ENCODE measurements around the gene NCOA3.

The NCOA3 gene

GRCh38 chr20:47682916-47683315 lies 181.2 kb downstream of the NCOA3 start:
- Histone ChIP-seq H3K27ac (no peak overlapping the region), H3K4me1 (peaks cover 38% of the 10 kb centered on the region), H3K4me2 (peak overlapping the region; percentile 61), H3K4me3 (no peak overlapping the region), H3K27me3 (no peaks in the 10 kb centered on the region), H3K36me3 (no peaks in the 10 kb centered on the region), H3K9me3 (no peaks in the 10 kb centered on the region), H3K9ac (no peak overlapping the region), H4K20me1 (no peaks in the 10 kb centered on the region)
- no peak for TF ChIP-seq Cebpa-rat (IDR thresholded peaks at IDR 0.05)

DNA sequence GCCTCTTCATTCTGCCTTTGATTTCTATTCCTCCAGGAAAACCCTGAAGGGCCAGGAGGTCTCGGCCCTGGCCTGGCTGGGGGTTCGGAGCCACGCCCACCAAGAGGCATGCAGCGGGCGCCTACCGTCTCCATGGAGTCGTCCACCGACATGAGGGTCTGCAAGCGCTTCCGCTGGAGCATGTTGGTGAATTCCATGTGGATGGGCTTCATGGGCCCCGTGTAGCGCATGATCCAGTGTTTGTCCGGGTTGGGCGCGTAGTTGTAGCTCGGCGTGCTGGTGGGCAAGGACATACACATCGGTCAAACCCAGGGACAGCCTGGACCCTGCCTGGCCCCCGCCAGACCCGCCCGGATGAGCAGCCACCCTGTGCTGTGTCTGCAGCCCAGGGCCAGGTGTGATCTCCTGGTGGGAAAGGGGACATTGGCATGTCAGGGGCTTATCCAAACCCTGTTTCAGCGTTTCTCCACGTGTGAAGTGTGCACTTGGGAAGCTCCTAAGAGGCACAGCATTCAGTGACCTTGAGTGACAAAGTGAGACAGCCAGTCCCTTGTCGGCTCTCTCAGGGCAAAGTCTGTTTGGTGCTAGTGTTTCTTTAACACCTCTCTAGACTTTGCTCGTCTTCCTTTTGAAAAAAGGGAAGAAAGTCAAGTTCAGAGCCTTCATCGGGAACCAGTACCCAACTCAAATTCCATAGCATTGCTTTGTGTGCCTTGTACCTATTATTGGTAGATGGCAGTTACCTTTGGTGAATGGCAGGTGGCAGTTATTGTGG lies 182.8 kb downstream of the NCOA3 start:
- Histone ChIP-seq H3K36me3 (no peaks in the 10 kb centered on the region), H3K9me3 (no peaks in the 10 kb centered on the region), H3K27ac (no peak overlapping the region), H4K20me1 (no peaks in the 10 kb centered on the region), H3K4me3 (no peak overlapping the region), H3K4me1 (peaks cover 42% of the 10 kb centered on the region), H3K9ac (no peak overlapping the region), H3K27me3 (no peaks in the 10 kb centered on the region), H3K4me2 (no peak overlapping the region)
- no peak for TF ChIP-seq Cebpa-rat (IDR thresholded peaks at IDR 0.05)

- H3K4me2 ChIP-seq: peak overlapping the region; percentile 60
- peaks cover 39% of the 10 kb centered on the region for H3K4me1 ChIP-seq
- H3K27ac ChIP-seq: no peak overlapping the region
- no peak overlapping the region for H3K9ac ChIP-seq
- H3K27me3 ChIP-seq: no peaks in the 10 kb centered on the region
- H3K9me3 ChIP-seq: no peaks in the 10 kb centered on the region
- no peak for TF ChIP-seq Cebpa-rat (IDR thresholded peaks at IDR 0.05)
- no peaks in the 10 kb centered on the region for H3K36me3 ChIP-seq
- no peaks in the 10 kb centered on the region for H4K20me1 ChIP-seq
- no peak overlapping the region for H3K4me3 ChIP-seq
These were observed 184.9 kb downstream of the NCOA3 start for GRCh38 chr20:47686545-47686944.

- H3K4me1 ChIP-seq: peaks cover 31% of the 10 kb centered on the region
- no peaks in the 10 kb centered on the region for H3K36me3 ChIP-seq
- no peak overlapping the region for H3K27ac ChIP-seq
- no peaks in the 10 kb centered on the region for H4K20me1 ChIP-seq
- H3K27me3 ChIP-seq: no peaks in the 10 kb centered on the region
- H3K4me3 ChIP-seq: no peak overlapping the region
- H3K9ac ChIP-seq: no peak overlapping the region
- TF ChIP-seq Cebpa-rat (IDR thresholded peaks at IDR 0.05): no peak
- H3K9me3 ChIP-seq: no peaks in the 10 kb centered on the region
- peak overlapping the region; percentile 60 for H3K4me2 ChIP-seq
These were observed 185.7 kb downstream of the NCOA3 start for GRCh38 chr20:47687095-47687987.

- Histone ChIP-seq H3K4me2 (peak overlapping the region; percentile 60; the same call in 1 of the 2 replicates), H3K27me3 (no peaks in the 10 kb centered on the region), H4K20me1 (no peaks in the 10 kb centered on the region)
These were observed 187.0 kb downstream of the NCOA3 start for GRCh38 chr20:47688385-47689381.

DNA sequence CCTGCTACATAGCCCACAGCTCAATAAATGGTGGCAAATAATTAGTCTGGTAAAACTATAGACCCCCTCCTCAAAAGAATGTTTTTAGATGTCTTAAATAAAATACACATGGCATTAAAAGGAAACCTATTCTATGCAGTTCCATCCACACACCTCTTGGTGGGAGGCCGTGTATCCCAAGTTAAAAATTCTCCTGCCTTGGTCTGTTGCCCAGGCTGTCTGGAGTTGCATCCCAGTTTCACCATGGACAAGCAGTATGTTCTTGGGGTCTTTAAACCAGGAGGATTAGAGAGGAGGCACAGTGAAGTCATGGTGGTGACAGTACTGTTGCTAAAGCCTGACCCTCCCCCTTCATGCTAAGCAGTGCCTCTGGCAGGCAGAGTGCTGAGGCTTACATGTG lies 188.0 kb downstream of the NCOA3 start:
- Histone ChIP-seq H3K27ac (no peak overlapping the region), H4K20me1 (no peaks in the 10 kb centered on the region), H3K36me3 (no peaks in the 10 kb centered on the region), H3K9me3 (no peaks in the 10 kb centered on the region), H3K4me3 (no peak overlapping the region), H3K4me2 (no peak overlapping the region), H3K4me1 (peaks cover 28% of the 10 kb centered on the region), H3K27me3 (no peaks in the 10 kb centered on the region), H3K9ac (no peak overlapping the region)
- TF ChIP-seq Cebpa-rat (IDR thresholded peaks at IDR 0.05): no peak

More at GRCh38 chr20:47688385-47689381, 187.0 kb downstream of the NCOA3 start:
- H3K9ac ChIP-seq: no peak overlapping the region
- H3K36me3 ChIP-seq: no peaks in the 10 kb centered on the region
- H3K27ac ChIP-seq: no peak overlapping the region
- no peaks in the 10 kb centered on the region for H3K9me3 ChIP-seq
- no peak for TF ChIP-seq Cebpa-rat (IDR thresholded peaks at IDR 0.05)
- no peak overlapping the region for H3K4me3 ChIP-seq
- H3K4me1 ChIP-seq: peaks cover 23% of the 10 kb centered on the region

GRCh38 chr20:47691625-47692024 lies 189.9 kb downstream of the NCOA3 start:
- Histone ChIP-seq H3K4me3 (no peak overlapping the region), H3K36me3 (no peaks in the 10 kb centered on the region), H3K4me1 (peaks cover 37% of the 10 kb centered on the region), H3K27ac (no peak overlapping the region), H3K4me2 (no peak overlapping the region), H4K20me1 (no peaks in the 10 kb centered on the region), H3K9me3 (no peaks in the 10 kb centered on the region), H3K9ac (no peak overlapping the region), H3K27me3 (no peaks in the 10 kb centered on the region)
- no peak for TF ChIP-seq Cebpa-rat (IDR thresholded peaks at IDR 0.05)

GRCh38 chr20:47694021-47694818 lies 192.5 kb downstream of the NCOA3 start:
- Histone ChIP-seq H3K36me3 (no peaks in the 10 kb centered on the region), H3K9ac (no peak overlapping the region), H3K4me1 (peaks cover 24% of the 10 kb centered on the region), H4K20me1 (no peaks in the 10 kb centered on the region), H3K4me2 (peak overlapping the region; percentile 37; the same call in 1 of the 2 replicates), H3K27me3 (no peaks in the 10 kb centered on the region), H3K27ac (no peak overlapping the region), H3K9me3 (no peaks in the 10 kb centered on the region), H3K4me3 (no peak overlapping the region)
- TF ChIP-seq Cebpa-rat (IDR thresholded peaks at IDR 0.05): no peak
